Gastroesophageal sphincter (tissue), 3 donors: ENCODE data around the gene AVPR2.

Experiments
- EP300 ChIP-seq: sonication (generic); formaldehyde crosslinking; IDR thresholded peaks from one replicate; pipeline ENCODE4 v1.6.1; 2017; ENCODE audit warnings: antibody characterized with exemption, mild to moderate bottlenecking
- POLR2A ChIP-seq, 2 donors: fragments of 450-650 bp; IDR thresholded peaks; one replicate each; pipeline ENCODE4 v1.6.1; 2017; ENCODE audit warnings: antibody characterized with exemption in 2 of 2, mild to moderate bottlenecking in 2 of 2, moderate library complexity in 1 of 2
- POLR2AphosphoS5 ChIP-seq: sonication (generic); formaldehyde crosslinking; IDR thresholded peaks from one replicate; pipeline ENCODE4 v1.6.1; 2017; ENCODE audit warnings: antibody characterized with exemption
- TF ChIP-seq, protein P1 (sequence below), 4 experiments: fragments of 200-600 bp in 2 of 4; fragments of 450-650 bp in 2 of 4; sonication (generic) in 1 of 4; IDR thresholded peaks; one replicate each; pipeline ENCODE4 v1.5.1; 2017 to 2019; ENCODE audit warnings: antibody characterized with exemption in 4 of 4, mild to moderate bottlenecking in 2 of 4, moderate library complexity in 2 of 4

DNA sequence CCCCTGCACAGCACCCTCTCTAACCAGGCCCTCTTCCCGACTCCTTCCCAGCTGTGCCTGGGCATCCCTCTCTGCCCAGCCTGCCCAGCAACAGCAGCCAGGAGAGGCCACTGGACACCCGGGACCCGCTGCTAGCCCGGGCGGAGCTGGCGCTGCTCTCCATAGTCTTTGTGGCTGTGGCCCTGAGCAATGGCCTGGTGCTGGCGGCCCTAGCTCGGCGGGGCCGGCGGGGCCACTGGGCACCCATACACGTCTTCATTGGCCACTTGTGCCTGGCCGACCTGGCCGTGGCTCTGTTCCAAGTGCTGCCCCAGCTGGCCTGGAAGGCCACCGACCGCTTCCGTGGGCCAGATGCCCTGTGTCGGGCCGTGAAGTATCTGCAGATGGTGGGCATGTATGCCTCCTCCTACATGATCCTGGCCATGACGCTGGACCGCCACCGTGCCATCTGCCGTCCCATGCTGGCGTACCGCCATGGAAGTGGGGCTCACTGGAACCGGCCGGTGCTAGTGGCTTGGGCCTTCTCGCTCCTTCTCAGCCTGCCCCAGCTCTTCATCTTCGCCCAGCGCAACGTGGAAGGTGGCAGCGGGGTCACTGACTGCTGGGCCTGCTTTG, 1.1 kb downstream of the AVPR2 start:
- no peak for TF ChIP-seq POLR2AphosphoS5
- TF ChIP-seq, protein P1, sequence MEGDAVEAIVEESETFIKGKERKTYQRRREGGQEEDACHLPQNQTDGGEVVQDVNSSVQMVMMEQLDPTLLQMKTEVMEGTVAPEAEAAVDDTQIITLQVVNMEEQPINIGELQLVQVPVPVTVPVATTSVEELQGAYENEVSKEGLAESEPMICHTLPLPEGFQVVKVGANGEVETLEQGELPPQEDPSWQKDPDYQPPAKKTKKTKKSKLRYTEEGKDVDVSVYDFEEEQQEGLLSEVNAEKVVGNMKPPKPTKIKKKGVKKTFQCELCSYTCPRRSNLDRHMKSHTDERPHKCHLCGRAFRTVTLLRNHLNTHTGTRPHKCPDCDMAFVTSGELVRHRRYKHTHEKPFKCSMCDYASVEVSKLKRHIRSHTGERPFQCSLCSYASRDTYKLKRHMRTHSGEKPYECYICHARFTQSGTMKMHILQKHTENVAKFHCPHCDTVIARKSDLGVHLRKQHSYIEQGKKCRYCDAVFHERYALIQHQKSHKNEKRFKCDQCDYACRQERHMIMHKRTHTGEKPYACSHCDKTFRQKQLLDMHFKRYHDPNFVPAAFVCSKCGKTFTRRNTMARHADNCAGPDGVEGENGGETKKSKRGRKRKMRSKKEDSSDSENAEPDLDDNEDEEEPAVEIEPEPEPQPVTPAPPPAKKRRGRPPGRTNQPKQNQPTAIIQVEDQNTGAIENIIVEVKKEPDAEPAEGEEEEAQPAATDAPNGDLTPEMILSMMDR (IDR thresholded peaks at IDR 0.05): no peak
- no peak for TF ChIP-seq POLR2A (IDR thresholded peaks at IDR 0.05)
- no peak for TF ChIP-seq EP300
